ENCODE data around the gene EARS2.

GRCh38 chr16:23498863-23499262 is 58.3 kb downstream of the EARS2 start:
- TF ChIP-seq CTCF (IDR thresholded peaks at IDR 0.05; ENCODE audit: low read length) (no peak), EZH2 (IDR thresholded peaks at IDR 0.05; ENCODE audit: borderline replicate concordance, low read length) (no peak)

Measured in OCI-LY1 (cell line).